Stomach (tissue), 9 donors: Measurements from ENCODE around the gene EEF2K. TPM values are rescaled to one million over a fixed set of nuclear protein-coding genes. Genes with fewer than 3 reads are reported as not detected.
A peak's percentile ranks its signal among the peaks of the same experiment; 100 is the strongest.

ENCODE experiments used
- DNase-seq, 2 donors: peaks; one replicate each; pipeline versions ENCODE4 v3.0.0 to v3.0.0-alpha.2; 2013 to 2019
- H3K27ac ChIP-seq, 5 donors: fragments of 200-600 bp in 4 of 5; sonication (generic) in 4 of 5; one replicate each; pipeline ENCODE4 v1.5.1; 2013 to 2019; ENCODE audit warnings: mild to moderate bottlenecking in 1 of 5, moderate library complexity in 1 of 5
- H3K27me3 ChIP-seq, 3 donors: fragments of 200-600 bp; sonication (generic); one replicate each; pipeline ENCODE4 v1.5.1; 2017 to 2019; ENCODE audit warnings: mixed run types in 1 of 3
- H3K36me3 ChIP-seq, 4 donors: fragments of 200-600 bp; sonication (generic); 1 replicate in 3 of 4; 2 replicates in 1 of 4; pipeline ENCODE4 v1.5.1; 2016 to 2019
- H3K4me1 ChIP-seq, 4 donors: fragments of 200-600 bp; sonication (generic); one replicate each; pipeline ENCODE4 v1.5.1; 2016 to 2019
- H3K4me3 ChIP-seq, 4 donors: fragments of 200-600 bp; sonication (generic) in 3 of 4; one replicate each; pipeline ENCODE4 v1.5.1; 2016 to 2019; ENCODE audit warnings: mild to moderate bottlenecking in 1 of 4
- H3K9me3 ChIP-seq, 4 donors: fragments of 200-600 bp; sonication (generic); one replicate each; pipeline ENCODE4 v1.5.1; 2016 to 2019
- EP300 ChIP-seq: sonication (generic); formaldehyde crosslinking; IDR thresholded peaks from one replicate; pipeline ENCODE4 v1.6.1; 2017; ENCODE audit warnings: antibody characterized with exemption
- POLR2A ChIP-seq, 4 donors: fragments of 450-650 bp; IDR thresholded peaks; one replicate each; pipeline ENCODE4 v1.6.1; 2016; ENCODE audit warnings: antibody characterized with exemption in 4 of 4, control low read depth in 2 of 4, mild to moderate bottlenecking in 1 of 4, moderate library complexity in 1 of 4
- POLR2AphosphoS5 ChIP-seq, 3 donors: sonication (generic); formaldehyde crosslinking; IDR thresholded peaks; one replicate each; pipeline ENCODE4 v1.6.1; 2016; ENCODE audit warnings: antibody characterized with exemption in 3 of 3
- WGBS, 5 donors: extraction: QIAGEN DNeasy Blood & Tissue Kit in 3 of 5; methylation state at CpG; one replicate each; pipeline versions ENCODE4 v1.1.5 to v1.1.7; 2013 to 2018; 5-methylcytosine and 5-hydroxymethylcytosine counted together
- intact Hi-C: fragments of 100-400 bp; cut with DNase I; formaldehyde crosslinking; loops from one replicate; pipeline ENCODE4 v1.15.1; 2023; ENCODE audit warnings: low total_unique reads
- polyA plus RNA-seq, 3 donors: library from polyadenylated mRNA; stranded (reverse); fragments of 200-250 nt; gene quantifications; one replicate each; pipeline ENCODE4 v1.2.3, GENCODE V29; 2013
- total RNA-seq, 5 donors: library from RNA; depleted of rRNA; stranded (reverse); fragments of >200 nt; gene quantifications; one replicate each; pipeline versions ENCODE4 v1.1.0 to v1.2.3, GENCODE V29; 2014 to 2016
- TF ChIP-seq, protein P1 (sequence below), 7 experiments: fragments of 450-650 bp in 4 of 7; fragments of 200-600 bp in 3 of 7; sonication (generic) in 3 of 7; IDR thresholded peaks; one replicate each; pipeline ENCODE4 v1.5.1; 2016 to 2019; ENCODE audit warnings: antibody characterized with exemption in 7 of 7, control low read depth in 2 of 7, mild to moderate bottlenecking in 1 of 7
- donor health status: healthy with polysubstance abuse.
- donor health status: Bipolar disorder and iron deficiency.
- donor health status: healthy.

The EEF2K gene
- total and polyA plus RNA-seq, 8 donors = 3.4 to 170 (median 27.1) TPM

GRCh38 chr16:22293137-22294106 is 87.3 kb downstream of the EEF2K start:
- WGBS, 5 donors = 85 to 91% (median 89%) methylated on average over 10 to 11 of the region's 11 CpGs
- H3K27ac ChIP-seq = no peak overlapping the region
- intact Hi-C loops = no loop called here
- no peaks in the 10 kb centered on the region for H3K36me3 ChIP-seq
- H3K4me1 ChIP-seq = peaks cover 8 to 16% (median 11%) of the 10 kb centered on the region in 4 donors
- TF ChIP-seq, protein P1, sequence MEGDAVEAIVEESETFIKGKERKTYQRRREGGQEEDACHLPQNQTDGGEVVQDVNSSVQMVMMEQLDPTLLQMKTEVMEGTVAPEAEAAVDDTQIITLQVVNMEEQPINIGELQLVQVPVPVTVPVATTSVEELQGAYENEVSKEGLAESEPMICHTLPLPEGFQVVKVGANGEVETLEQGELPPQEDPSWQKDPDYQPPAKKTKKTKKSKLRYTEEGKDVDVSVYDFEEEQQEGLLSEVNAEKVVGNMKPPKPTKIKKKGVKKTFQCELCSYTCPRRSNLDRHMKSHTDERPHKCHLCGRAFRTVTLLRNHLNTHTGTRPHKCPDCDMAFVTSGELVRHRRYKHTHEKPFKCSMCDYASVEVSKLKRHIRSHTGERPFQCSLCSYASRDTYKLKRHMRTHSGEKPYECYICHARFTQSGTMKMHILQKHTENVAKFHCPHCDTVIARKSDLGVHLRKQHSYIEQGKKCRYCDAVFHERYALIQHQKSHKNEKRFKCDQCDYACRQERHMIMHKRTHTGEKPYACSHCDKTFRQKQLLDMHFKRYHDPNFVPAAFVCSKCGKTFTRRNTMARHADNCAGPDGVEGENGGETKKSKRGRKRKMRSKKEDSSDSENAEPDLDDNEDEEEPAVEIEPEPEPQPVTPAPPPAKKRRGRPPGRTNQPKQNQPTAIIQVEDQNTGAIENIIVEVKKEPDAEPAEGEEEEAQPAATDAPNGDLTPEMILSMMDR (IDR thresholded peaks at IDR 0.05) = no peak
- TF ChIP-seq POLR2AphosphoS5 (IDR thresholded peaks at IDR 0.05) (no peak), POLR2A (IDR thresholded peaks at IDR 0.05) (no peak), EP300 (no peak)
- H3K27me3 ChIP-seq = no peaks in the 10 kb centered on the region
- no peaks in the 10 kb centered on the region for H3K9me3 ChIP-seq
- DNase-seq = no peak
- no peak overlapping the region for H3K4me3 ChIP-seq

DNA sequence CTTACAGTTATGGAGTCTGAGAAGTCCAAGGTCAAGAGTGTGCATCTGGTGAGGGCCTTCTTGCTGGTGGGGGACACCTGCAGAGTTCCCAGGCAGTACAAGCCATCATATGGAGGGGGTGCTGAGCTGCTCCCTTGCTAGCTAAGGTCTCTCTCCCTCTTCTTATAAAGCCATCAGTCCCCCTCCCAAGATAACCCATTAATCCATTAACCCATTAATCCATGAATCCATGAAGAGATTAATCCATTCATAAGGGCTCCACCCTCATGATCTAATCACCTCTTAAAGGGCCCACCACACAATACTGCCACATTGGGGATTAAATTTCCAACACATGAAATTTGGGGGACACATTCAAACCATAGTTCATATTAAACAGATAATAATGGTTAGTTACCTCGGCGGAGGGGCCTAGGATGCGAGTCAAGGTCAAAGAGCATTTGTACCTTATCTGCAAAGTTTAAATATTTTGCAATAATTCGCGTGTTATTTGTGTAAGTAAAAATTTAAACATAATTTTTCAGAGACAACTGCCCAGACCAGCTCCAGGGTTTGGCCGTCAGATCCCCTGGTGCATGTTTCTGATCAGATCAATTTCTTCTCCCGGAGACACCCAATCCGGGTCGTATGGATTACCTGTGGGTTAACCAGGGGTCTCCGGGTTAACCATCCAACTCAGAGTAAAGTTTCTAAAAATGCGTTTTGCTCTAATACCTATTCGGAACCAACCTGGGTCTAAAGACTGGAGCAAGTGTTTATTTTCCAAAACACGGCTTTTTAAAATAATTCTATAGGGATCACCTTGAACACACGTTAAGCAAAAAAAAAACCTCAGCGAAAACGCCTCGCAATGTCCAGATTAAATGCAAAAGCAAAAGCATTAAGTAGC is 90.4 kb downstream of the EEF2K start:
- H3K27me3 ChIP-seq = no peaks in the 10 kb centered on the region
- TF ChIP-seq POLR2A (IDR thresholded peaks at IDR 0.05) (no peak), POLR2AphosphoS5 (IDR thresholded peaks at IDR 0.05) (no peak), EP300 (no peak)
- TF ChIP-seq, protein P1 (IDR thresholded peaks at IDR 0.05) = no peak
- peaks cover 0 to 1% (median under 1%) of the 10 kb centered on the region in 4 donors for H3K36me3 ChIP-seq
- H3K9me3 ChIP-seq = no peaks in the 10 kb centered on the region
- 2 to 4% (median 3%) methylated on average over 17 of the region's 17 CpGs for WGBS, 5 donors
- H3K4me1 ChIP-seq = peaks cover 18 to 46% (median 35%) of the 10 kb centered on the region in 4 donors
- DNase-seq = peak in 1 of 2 donors; percentile 28
- H3K27ac ChIP-seq = peak overlapping the region in 4 of 5 donors; percentile 94 to 98 (median 96)
- intact Hi-C loops = loop anchor here (5.0 kb wide), 1 partner anchor 94 kb away; no protein-coding TSS in a partner anchor
- H3K4me3 ChIP-seq = peak overlapping the region; percentile 79 to 98 (median 82)

DNA sequence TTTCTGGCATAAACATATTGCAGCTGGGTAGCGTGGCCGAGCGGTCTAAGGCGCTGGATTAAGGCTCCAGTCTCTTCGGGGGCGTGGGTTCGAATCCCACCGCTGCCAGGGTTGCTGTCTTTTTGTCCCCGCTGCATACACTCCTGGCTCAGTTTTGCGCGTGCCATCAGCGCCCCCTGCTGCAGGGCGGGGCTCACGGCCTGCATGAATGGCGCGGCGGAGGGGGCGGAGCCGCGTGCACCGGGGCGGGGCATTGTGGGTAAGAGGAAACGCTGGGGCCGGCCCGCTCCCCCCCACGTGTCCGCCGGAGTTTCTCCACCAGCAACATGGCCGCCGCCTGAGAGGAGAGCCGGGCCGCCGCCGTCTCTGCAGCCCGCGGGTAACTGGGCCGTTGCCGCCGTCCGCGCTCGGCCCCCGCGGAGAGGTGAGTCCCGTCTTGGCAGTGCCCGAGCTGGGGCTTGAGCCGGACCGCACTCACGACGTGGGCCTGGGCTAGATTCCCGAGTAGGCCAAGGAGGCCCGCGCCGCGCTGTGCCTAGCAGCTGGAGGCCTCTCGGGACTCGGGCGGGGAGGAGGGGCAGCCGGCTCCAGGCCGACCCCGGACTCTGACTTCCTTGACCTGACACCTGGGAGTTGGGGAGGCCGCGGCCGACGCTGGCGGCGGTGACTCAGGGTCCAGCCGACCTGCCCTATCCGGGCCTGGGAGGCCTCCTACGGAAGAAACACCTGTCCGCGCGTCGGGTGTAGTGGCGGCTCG is 91.2 kb downstream of the EEF2K start, which contains the start of gene POLR3E:
TSS of gene POLR3E (plus strand) at position 296 of the 757 bp plus-strand sequence. CDS start 5,560 bp downstream, outside the sequence.
- TF ChIP-seq EP300 (no peak), POLR2AphosphoS5 (IDR thresholded peaks at IDR 0.05) (peak; percentile 55 to 96 (median 71))
- TF ChIP-seq, protein P1 (IDR thresholded peaks at IDR 0.05) = peak in 6 of 7 experiments; percentile 36 to 99 (median 89)
- Histone ChIP-seq H3K9me3 (no peaks in the 10 kb centered on the region), H3K27ac (peak within 1 kb of the TSS; percentile 93 to 98 (median 96)), H3K4me1 (peaks cover 18 to 46% (median 35%) of the 10 kb centered on the region in 4 donors), H3K27me3 (no peaks in the 10 kb centered on the region), H3K36me3 (peaks cover 1 to 9% (median 9%) of the 10 kb centered on the region in 4 donors), H3K4me3 (peak within 1 kb of the TSS; percentile 79 to 98 (median 82))
- peak; percentile 100 for DNase-seq
- intact Hi-C loops = loop anchor here (5.0 kb wide), 1 partner anchor 95 kb away; no protein-coding TSS in a partner anchor
- WGBS, 5 donors = 0% methylated on average over 20 to 76 of the region's 76 CpGs
